ENCODE measurements around the gene ITGA8.
"Not testable (repeated sequence)": the region's sequence is repeated elsewhere in the genome, so short reads cannot be mapped to it uniquely, and the experiment has no call there.

The ITGA8 gene

GRCh38 chr10:15652117-15652516 is 67.6 kb downstream of the ITGA8 start:
- Histone ChIP-seq H3K27me3 (ENCODE audit: insufficient read depth, low read length) (no peaks in the 10 kb centered on the region), H3K36me3 (ENCODE audit: insufficient read depth, low read length) (no peaks in the 10 kb centered on the region), H2AFZ (ENCODE audit: low read depth, low read length) (no peak overlapping the region), H3K9me3 (ENCODE audit: low read length) (no peaks in the 10 kb centered on the region), H3K4me3 (ENCODE audit: low read length) (no peak overlapping the region), H3K4me1 (ENCODE audit: insufficient read depth, low read length) (no peaks in the 10 kb centered on the region)

- no peaks in the 10 kb centered on the region for H3K36me3 ChIP-seq (ENCODE audit: insufficient read depth, low read length)
These were observed 68.5 kb downstream of the ITGA8 start for GRCh38 chr10:15651175-15651574.

GRCh38 chr10:15642095-15642494 is 77.6 kb downstream of the ITGA8 start:
- no peaks in the 10 kb centered on the region for H3K36me3 ChIP-seq (ENCODE audit: insufficient read depth, low read length)
- no peak overlapping the region for H3K4me3 ChIP-seq (ENCODE audit: low read length)
- H3K4me1 ChIP-seq (ENCODE audit: insufficient read depth, low read length) = no peaks in the 10 kb centered on the region
- no peak overlapping the region for H2AFZ ChIP-seq (ENCODE audit: low read depth, low read length)
- no peaks in the 10 kb centered on the region for H3K9me3 ChIP-seq (ENCODE audit: low read length)
- H3K27me3 ChIP-seq (ENCODE audit: insufficient read depth, low read length) = no peaks in the 10 kb centered on the region

More at GRCh38 chr10:15651175-15651574, 68.5 kb downstream of the ITGA8 start:
- no peak overlapping the region for H3K4me3 ChIP-seq (ENCODE audit: low read length)
- no peaks in the 10 kb centered on the region for H3K27me3 ChIP-seq (ENCODE audit: insufficient read depth, low read length)
- no peak overlapping the region for H2AFZ ChIP-seq (ENCODE audit: low read depth, low read length)
- no peaks in the 10 kb centered on the region for H3K9me3 ChIP-seq (ENCODE audit: low read length)
- no peaks in the 10 kb centered on the region for H3K4me1 ChIP-seq (ENCODE audit: insufficient read depth, low read length)

- no peaks in the 10 kb centered on the region for H3K36me3 ChIP-seq (ENCODE audit: insufficient read depth, low read length)
- H3K9me3 ChIP-seq (ENCODE audit: low read length) = no peaks in the 10 kb centered on the region
- no peaks in the 10 kb centered on the region for H3K27me3 ChIP-seq (ENCODE audit: insufficient read depth, low read length)
- H3K4me1 ChIP-seq (ENCODE audit: insufficient read depth, low read length) = no peaks in the 10 kb centered on the region
- H3K4me3 ChIP-seq (ENCODE audit: low read length) = no peak overlapping the region
- H2AFZ ChIP-seq (ENCODE audit: low read depth, low read length) = no peak overlapping the region
These were observed 79.1 kb downstream of the ITGA8 start for GRCh38 chr10:15640536-15641085.

- Histone ChIP-seq H3K4me1 (ENCODE audit: insufficient read depth, low read length) (no peaks in the 10 kb centered on the region), H3K4me3 (ENCODE audit: low read length) (no peak overlapping the region), H3K9me3 (ENCODE audit: low read length) (no peaks in the 10 kb centered on the region), H3K27me3 (ENCODE audit: insufficient read depth, low read length) (no peaks in the 10 kb centered on the region), H3K36me3 (ENCODE audit: insufficient read depth, low read length) (no peaks in the 10 kb centered on the region), H2AFZ (ENCODE audit: low read depth, low read length) (no peak overlapping the region)
These were observed 83.3 kb downstream of the ITGA8 start for GRCh38 chr10:15636446-15636845.

- Histone ChIP-seq H2AFZ (ENCODE audit: low read depth, low read length) (no peak overlapping the region), H3K4me3 (ENCODE audit: low read length) (no peak overlapping the region), H3K36me3 (ENCODE audit: insufficient read depth, low read length) (no peaks in the 10 kb centered on the region), H3K4me1 (ENCODE audit: insufficient read depth, low read length) (no peaks in the 10 kb centered on the region), H3K9me3 (ENCODE audit: low read length) (no peaks in the 10 kb centered on the region), H3K27me3 (ENCODE audit: insufficient read depth, low read length) (no peaks in the 10 kb centered on the region)
These were observed 87.1 kb downstream of the ITGA8 start for GRCh38 chr10:15632456-15633091.

GRCh38 chr10:15631205-15631604 is 88.5 kb downstream of the ITGA8 start:
- H3K4me1 ChIP-seq (ENCODE audit: insufficient read depth, low read length); H3K36me3 ChIP-seq (ENCODE audit: insufficient read depth, low read length); H3K4me3 ChIP-seq (ENCODE audit: low read length); H3K27me3 ChIP-seq (ENCODE audit: insufficient read depth, low read length); H2AFZ ChIP-seq (ENCODE audit: low read depth, low read length); H3K9me3 ChIP-seq (ENCODE audit: low read length): not testable (repeated sequence)

- Histone ChIP-seq H3K4me3 (ENCODE audit: low read length) (no peak overlapping the region), H2AFZ (ENCODE audit: low read depth, low read length) (no peak overlapping the region), H3K9me3 (ENCODE audit: low read length) (no peaks in the 10 kb centered on the region), H3K27me3 (ENCODE audit: insufficient read depth, low read length) (no peaks in the 10 kb centered on the region), H3K4me1 (ENCODE audit: insufficient read depth, low read length) (no peaks in the 10 kb centered on the region), H3K36me3 (ENCODE audit: insufficient read depth, low read length) (no peaks in the 10 kb centered on the region)
These were observed 89.4 kb downstream of the ITGA8 start for GRCh38 chr10:15630353-15630752.

GRCh38 chr10:15627617-15628196 is 92.0 kb downstream of the ITGA8 start:
- H3K4me3 ChIP-seq (ENCODE audit: low read length) = no peak overlapping the region
- no peaks in the 10 kb centered on the region for H3K9me3 ChIP-seq (ENCODE audit: low read length)
- H2AFZ ChIP-seq (ENCODE audit: low read depth, low read length) = no peak overlapping the region
- H3K27me3 ChIP-seq (ENCODE audit: insufficient read depth, low read length) = no peaks in the 10 kb centered on the region
- H3K36me3 ChIP-seq (ENCODE audit: insufficient read depth, low read length) = no peaks in the 10 kb centered on the region
- H3K4me1 ChIP-seq (ENCODE audit: insufficient read depth, low read length) = no peaks in the 10 kb centered on the region

GRCh38 chr10:15626937-15627336 is 92.8 kb downstream of the ITGA8 start:
- Histone ChIP-seq H2AFZ (ENCODE audit: low read depth, low read length) (no peak overlapping the region), H3K36me3 (ENCODE audit: insufficient read depth, low read length) (no peaks in the 10 kb centered on the region), H3K4me1 (ENCODE audit: insufficient read depth, low read length) (no peaks in the 10 kb centered on the region), H3K4me3 (ENCODE audit: low read length) (no peak overlapping the region), H3K27me3 (ENCODE audit: insufficient read depth, low read length) (no peaks in the 10 kb centered on the region), H3K9me3 (ENCODE audit: low read length) (no peaks in the 10 kb centered on the region)

- Histone ChIP-seq H2AFZ (ENCODE audit: low read depth, low read length) (no peak overlapping the region), H3K27me3 (ENCODE audit: insufficient read depth, low read length) (no peaks in the 10 kb centered on the region), H3K9me3 (ENCODE audit: low read length) (no peaks in the 10 kb centered on the region), H3K4me3 (ENCODE audit: low read length) (no peak overlapping the region), H3K4me1 (ENCODE audit: insufficient read depth, low read length) (no peaks in the 10 kb centered on the region), H3K36me3 (ENCODE audit: insufficient read depth, low read length) (no peaks in the 10 kb centered on the region)
These were observed 94.5 kb downstream of the ITGA8 start for GRCh38 chr10:15625261-15625660.

GRCh38 chr10:15624401-15625196 is 95.1 kb downstream of the ITGA8 start:
- Histone ChIP-seq H2AFZ (ENCODE audit: low read depth, low read length) (no peak overlapping the region), H3K27me3 (ENCODE audit: insufficient read depth, low read length) (no peaks in the 10 kb centered on the region), H3K9me3 (ENCODE audit: low read length) (no peaks in the 10 kb centered on the region), H3K4me1 (ENCODE audit: insufficient read depth, low read length) (no peaks in the 10 kb centered on the region), H3K4me3 (ENCODE audit: low read length) (no peak overlapping the region), H3K36me3 (ENCODE audit: insufficient read depth, low read length) (no peaks in the 10 kb centered on the region)

GRCh38 chr10:15620836-15621515 is 98.7 kb downstream of the ITGA8 start:
- Histone ChIP-seq H2AFZ (ENCODE audit: low read depth, low read length) (no peak overlapping the region), H3K36me3 (ENCODE audit: insufficient read depth, low read length) (no peaks in the 10 kb centered on the region), H3K4me1 (ENCODE audit: insufficient read depth, low read length) (no peaks in the 10 kb centered on the region), H3K27me3 (ENCODE audit: insufficient read depth, low read length) (peaks cover 2% of the 10 kb centered on the region), H3K4me3 (ENCODE audit: low read length) (no peak overlapping the region), H3K9me3 (ENCODE audit: low read length) (no peaks in the 10 kb centered on the region)

Data from neuron (in vitro differentiated cells).